Muscle of arm (tissue), 14 donors: Measurements from ENCODE around the gene CNTNAP4. TPM values are rescaled to one million over a fixed set of nuclear protein-coding genes. Genes with fewer than 3 reads are reported as not detected.
A peak's percentile ranks its signal among the peaks of the same experiment; 100 is the strongest.

Experiments used
- DNase-seq: peaks from one replicate; pipeline ENCODE4 v3.0.0-alpha.2; 2013
- long read RNA-seq, 11 donors: transcript quantifications; one replicate each; lab custom pipeline, GENCODE V29; 2026
- polyA plus RNA-seq, 12 donors: library from polyadenylated mRNA; unstranded; fragments of 120-200 nt; gene quantifications; one replicate each; pipeline ENCODE4 v1.2.1, GENCODE V29; 2013; ENCODE audit not compliant: insufficient read length in 12 of 12

The CNTNAP4 gene
- 10 to 100 TPM in 7 of 12 donors, 1 to 10 TPM in 4, not detected in 1; 7.6 to 19.4 (median 11.3) TPM for polyA plus RNA-seq
- long read RNA-seq, donor 1, result 0 reads
- long read RNA-seq, donor 2, full-length matches to known transcripts, result 5 of 5 reads
- long read RNA-seq, donor 2, partial matches to known transcripts, result 0 of 5 reads
- long read RNA-seq, donor 2, other reads (novel, unspliced or antisense), result 0 of 5 reads
- long read RNA-seq, donor 3, partial matches to known transcripts, result 0 of 2 reads
- long read RNA-seq, donor 3, other reads (novel, unspliced or antisense), result 0 of 2 reads
- long read RNA-seq, donor 4, full-length matches to known transcripts, result 2 of 2 reads
- long read RNA-seq, donor 4, partial matches to known transcripts, result 0 of 2 reads
- long read RNA-seq, donor 4, other reads (novel, unspliced or antisense), result 0 of 2 reads
- long read RNA-seq, donor 5, full-length matches to known transcripts, result 1 of 1 reads
- long read RNA-seq, donor 5, partial matches to known transcripts, result 0 of 1 reads
- long read RNA-seq, donor 5, other reads (novel, unspliced or antisense), result 0 of 1 reads
- long read RNA-seq, donor 6, result 0 reads
- long read RNA-seq, donor 7, partial matches to known transcripts, result 5 of 5 reads
- long read RNA-seq, donor 7, other reads (novel, unspliced or antisense), result 0 of 5 reads
- long read RNA-seq, donor 8, partial matches to known transcripts, result 0 of 1 reads
- long read RNA-seq, donor 8, other reads (novel, unspliced or antisense), result 0 of 1 reads
- long read RNA-seq, donor 9, partial matches to known transcripts, result 0 of 3 reads
- long read RNA-seq, donor 9, other reads (novel, unspliced or antisense), result 0 of 3 reads
- long read RNA-seq, donor 10, full-length matches to known transcripts, result 4 of 4 reads
- long read RNA-seq, donor 10, partial matches to known transcripts, result 0 of 4 reads
- long read RNA-seq, donor 10, other reads (novel, unspliced or antisense), result 0 of 4 reads
- long read RNA-seq, donor 11, full-length matches to known transcripts, result 5 of 5 reads
- long read RNA-seq, donor 11, partial matches to known transcripts, result 0 of 5 reads
- long read RNA-seq, donor 11, other reads (novel, unspliced or antisense), result 0 of 5 reads

- DNase-seq, result peak; percentile 89
Observed at GRCh38 chr16:76276745-76277438, at the start of gene CNTNAP4. Gene CNTNAP4 (plus strand): TSS chr16:76277401. CDS start chr16:76277663, 262 bp downstream.

DNA sequence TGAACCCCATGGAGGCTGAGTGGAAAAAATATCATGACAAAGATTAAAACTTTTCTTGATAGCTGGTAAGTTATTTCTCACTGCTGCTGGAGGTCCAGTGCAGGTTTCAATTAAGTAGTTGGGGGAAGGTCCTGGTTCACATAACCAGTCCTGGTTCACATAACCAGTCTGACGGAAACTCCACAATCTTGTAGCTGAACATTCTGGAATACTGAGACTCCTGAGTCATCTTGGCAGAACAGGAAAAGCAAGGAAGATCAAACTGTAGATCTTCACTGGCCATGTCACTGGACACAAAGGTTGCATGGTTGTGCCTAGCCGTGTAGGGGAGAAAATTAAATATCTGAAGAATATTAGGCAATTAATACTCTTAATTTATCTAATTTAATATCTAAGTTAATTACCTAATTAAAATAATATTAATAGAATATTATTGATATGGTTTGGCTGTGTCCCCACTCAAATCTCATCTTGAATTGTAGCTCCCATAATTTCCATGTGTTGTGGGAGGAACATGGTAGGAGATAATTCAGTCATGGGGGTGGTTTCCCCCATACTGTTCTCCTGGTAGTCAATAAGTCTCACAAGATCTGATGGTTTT is 48.6 kb upstream of the CNTNAP4 start:
- DNase-seq, result no peak

GRCh38 chr16:76232704-76233103 is 44.5 kb upstream of the CNTNAP4 start:
- no peak for DNase-seq

- no peak for DNase-seq
Observed at GRCh38 chr16:76235025-76235424, 42.2 kb upstream of the CNTNAP4 start.

GRCh38 chr16:76235426-76235825 is 41.8 kb upstream of the CNTNAP4 start:
- no peak for DNase-seq

DNA sequence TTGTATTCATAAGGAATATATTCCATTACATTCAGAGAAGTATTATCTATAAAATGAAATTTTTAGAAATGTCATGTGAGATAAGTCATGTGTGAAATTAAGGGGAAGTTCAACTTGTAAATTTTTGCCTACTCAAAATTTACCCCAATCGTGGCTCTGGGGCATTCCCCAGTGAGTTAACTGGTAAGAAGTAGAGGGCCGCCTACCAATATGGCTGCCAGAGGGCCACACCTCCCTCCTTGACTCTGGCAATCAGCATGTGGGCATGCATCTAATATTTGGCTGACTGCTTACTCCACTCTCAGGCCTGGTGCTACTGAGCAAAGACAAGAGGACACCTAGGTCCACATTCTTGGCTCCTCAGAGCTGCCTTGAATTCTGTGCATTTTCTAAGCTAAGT is 39.7 kb upstream of the CNTNAP4 start:
- DNase-seq, result no peak

DNA sequence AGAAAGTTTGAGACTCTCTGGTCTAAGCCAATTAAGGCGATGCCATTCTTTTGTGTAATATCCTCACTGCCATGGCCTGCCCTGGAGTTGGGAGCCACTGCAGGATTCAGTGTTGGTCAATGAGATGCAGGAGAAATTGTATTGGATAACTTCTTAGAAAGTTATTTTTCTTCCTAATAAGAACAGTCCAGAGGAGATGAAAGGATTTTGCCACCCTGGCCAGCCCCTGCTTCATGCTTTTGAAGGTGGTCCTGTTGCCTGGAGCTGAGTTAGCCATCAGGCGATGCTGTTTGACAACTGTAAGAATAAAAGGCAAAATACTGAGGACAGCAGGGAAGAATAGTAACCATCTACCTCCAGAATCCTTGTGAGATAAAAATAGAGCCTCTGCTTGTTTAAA is 35.4 kb upstream of the CNTNAP4 start:
- DNase-seq, result no peak

DNA sequence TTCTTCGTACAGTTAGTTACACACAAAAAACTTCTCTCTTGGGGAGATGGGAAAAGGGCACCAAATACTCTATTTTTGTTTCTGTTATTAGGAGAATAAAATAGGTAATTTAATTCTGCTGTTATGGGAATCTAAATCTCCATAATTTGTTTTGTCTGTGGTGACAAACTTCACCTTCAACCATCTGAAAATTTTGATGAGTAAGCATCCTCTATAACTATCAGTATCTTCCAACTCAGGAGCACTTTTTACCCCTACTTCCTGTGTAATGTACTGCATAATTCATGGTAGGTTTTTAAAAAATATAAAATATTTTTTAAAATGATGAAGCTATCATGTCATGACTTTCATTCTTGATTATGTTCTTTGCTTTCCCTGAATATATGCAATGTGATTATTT is 33.6 kb upstream of the CNTNAP4 start:
- DNase-seq, result no peak

DNA sequence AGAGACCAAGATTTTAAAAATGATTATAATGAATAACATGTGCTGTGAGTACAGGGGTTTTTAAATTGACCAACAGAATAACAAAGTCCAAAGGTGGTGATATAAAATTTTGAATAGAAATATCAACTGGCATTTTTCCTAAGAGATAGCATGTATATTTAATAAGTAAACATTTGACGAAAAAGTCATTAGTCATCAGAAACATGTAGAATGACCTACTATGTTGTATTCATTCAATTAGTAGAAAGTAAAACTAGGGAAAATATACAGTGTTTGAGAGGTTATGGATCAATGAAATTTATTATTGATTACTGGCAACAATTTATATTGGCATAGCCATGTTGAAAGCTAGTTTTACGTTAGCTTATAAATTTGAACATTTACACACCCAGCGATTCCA is 30.6 kb upstream of the CNTNAP4 start:
- DNase-seq, result no peak

DNA sequence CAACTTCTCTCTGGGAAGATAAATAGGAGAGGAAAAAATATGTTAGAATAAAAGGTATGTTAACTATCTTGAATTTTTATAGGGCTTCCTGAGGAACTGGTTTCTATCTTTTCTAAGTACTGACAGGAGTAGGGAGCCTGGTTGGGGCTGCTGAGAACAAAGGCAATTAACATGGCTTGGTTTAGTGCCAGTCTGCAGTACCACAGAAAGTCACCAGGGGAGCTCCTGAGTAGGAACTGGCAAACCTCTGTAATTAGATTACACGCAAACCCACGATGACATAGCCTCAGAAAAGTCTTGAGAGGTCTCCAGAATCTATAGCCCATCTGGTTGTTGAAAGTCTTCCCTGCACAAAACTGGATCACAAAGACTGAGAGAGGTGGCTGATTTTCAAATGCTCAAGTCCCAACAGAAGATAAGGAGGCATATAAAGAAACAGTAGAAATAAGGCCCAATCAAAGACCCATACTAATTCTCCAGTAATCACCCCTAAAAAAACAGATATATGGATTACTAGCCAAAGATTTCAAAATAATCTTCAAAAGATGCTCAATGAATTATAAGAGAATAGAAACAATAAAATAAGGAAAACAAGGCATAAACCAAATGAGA is 11.7 kb upstream of the CNTNAP4 start:
- no peak for DNase-seq

DNA sequence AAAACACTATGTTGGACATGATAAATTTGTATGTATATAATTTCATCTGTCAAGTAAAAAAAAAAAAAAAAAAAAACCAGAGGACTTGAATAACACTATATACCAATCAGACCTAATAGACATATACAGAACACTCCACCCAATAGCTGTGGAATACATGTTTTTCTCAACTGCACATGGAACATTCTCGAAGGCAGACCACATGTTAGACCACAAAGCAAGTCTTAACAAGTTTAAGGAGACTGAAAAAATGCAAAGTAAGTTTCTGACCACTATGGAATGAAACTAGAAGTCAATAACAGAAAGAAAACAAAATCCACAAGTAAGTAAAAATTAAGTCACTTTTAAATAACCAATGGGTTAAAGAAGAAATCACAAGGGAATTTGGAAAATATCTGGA is 8.4 kb upstream of the CNTNAP4 start:
- no peak for DNase-seq

- no peak for DNase-seq
Observed at GRCh38 chr16:76277460-76278030, 344 bp downstream of the CNTNAP4 start.

GRCh38 chr16:76278086-76278485 is 885 bp downstream of the CNTNAP4 start:
- peak; percentile 25 for DNase-seq

DNA sequence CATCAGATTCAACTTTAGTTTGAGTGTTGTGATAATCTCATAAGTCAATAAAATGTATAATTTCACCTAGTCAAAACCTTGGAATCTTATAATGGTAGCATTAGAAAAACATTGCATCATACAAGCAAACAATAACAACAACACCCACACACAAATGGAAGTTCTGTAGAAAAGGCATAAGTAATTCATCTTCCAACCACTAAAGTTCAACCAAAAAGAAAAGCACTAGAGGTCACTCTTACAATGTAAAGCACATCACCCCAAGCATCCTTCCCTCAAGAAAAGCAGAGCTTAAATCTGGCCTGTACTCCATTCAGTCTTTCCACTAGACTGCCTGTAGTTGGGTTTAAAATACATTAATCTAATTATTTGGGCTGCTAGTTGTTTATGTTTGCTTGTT is 1.8 kb downstream of the CNTNAP4 start:
- DNase-seq, result peak; percentile 60

DNA sequence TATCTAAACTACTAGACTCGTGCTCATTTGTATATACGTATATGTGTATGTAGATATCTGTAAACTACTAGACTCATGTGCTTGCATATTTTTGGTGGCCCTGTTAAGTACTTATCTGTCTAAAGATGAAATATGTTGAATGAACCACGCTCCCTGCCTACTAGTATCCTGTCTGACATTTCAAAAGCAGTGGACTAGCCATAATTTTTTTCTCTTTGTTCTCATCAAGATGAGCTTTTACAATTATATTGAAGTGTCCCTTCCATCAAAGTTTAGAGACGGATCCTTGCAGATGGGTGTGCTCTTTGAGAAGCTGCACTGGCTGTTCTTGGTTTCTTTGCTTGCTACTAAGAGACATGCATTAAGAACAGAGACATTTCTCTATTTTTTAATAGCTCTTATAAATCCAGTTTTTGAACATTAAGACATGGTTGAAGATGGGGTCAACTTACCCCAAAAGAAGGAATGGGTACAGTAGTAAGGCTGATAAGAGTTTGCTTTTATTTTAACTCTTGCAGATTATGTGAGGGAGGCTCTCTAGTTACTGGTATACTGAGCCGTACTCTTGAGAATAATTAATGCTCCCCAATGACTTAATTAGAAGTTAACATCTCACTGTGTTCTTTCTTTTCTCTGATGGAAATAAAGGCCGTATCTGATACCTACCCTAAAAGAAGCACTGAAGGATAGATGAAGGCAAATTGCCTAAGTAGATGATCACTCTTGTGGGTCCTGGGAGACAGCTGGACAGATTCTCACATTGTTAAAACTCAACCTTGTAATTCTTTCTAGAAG is 3.4 kb downstream of the CNTNAP4 start:
- no peak for DNase-seq

- DNase-seq, result no peak
Observed at GRCh38 chr16:76287466-76287865, 10.3 kb downstream of the CNTNAP4 start.

DNA sequence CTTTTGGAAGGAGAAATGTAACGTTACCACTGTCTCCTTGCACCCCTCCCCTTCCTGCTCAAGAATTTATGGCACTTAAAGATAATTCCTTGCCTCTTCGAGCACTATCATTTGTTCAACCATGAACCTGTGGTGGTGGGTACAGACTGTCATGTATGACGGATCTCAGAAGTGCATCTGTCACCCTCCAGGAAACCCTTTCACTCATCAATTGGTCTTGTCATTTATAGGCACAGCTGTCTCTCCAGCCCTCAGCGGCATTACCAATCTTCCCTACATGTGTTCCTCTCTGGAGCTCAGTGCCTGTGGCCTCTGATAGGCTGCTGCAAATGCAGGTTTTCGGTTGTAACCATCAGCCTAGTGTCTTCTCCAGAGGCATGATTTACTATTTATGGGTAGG is 15.0 kb downstream of the CNTNAP4 start:
- DNase-seq, result no peak

GRCh38 chr16:76293980-76294379 is 16.8 kb downstream of the CNTNAP4 start:
- no peak for DNase-seq

GRCh38 chr16:76294396-76295214 is 17.4 kb downstream of the CNTNAP4 start:
- no peak for DNase-seq
